Stimulated activated CD4-positive, alpha-beta T cell treated with anti-CD3 and anti-CD28 coated beads, Interleukin-12 subunit alpha, Interleukin-12 subunit beta, amount 100 ng/mL, for 24 hours (primary cell): ENCODE data around the gene ZBED2.

Experiments
- DNase-seq, 2 experiments: peaks; one replicate each; pipeline ENCODE4 v3.0.0-alpha.2; 2020; ENCODE audit warnings: low read depth in 2 of 2

ZBED2 gene

DNA sequence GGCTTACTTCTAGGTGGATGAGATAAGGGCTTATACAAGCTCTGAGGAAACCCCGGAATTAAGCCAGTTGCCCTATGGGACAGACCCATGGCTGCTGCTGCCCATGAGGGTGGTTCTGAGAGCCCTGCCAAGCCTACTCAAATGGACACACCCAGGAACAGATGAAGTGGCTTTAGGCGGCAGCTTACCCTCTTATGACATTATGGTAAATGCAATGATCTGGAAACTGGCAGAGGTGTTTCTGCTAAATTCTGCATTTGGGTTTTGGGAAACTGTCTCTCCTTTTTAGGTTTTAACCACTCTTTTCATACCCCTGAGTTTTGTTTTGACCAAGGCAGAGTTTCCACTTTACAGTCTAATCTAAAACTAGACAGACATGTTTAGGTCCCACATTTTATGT is 9.0 kb upstream of the ZBED2 start:
- no peak for DNase-seq

GRCh38 chr3:111603679-111604078 is 8.5 kb upstream of the ZBED2 start:
- DNase-seq: no peak

DNA sequence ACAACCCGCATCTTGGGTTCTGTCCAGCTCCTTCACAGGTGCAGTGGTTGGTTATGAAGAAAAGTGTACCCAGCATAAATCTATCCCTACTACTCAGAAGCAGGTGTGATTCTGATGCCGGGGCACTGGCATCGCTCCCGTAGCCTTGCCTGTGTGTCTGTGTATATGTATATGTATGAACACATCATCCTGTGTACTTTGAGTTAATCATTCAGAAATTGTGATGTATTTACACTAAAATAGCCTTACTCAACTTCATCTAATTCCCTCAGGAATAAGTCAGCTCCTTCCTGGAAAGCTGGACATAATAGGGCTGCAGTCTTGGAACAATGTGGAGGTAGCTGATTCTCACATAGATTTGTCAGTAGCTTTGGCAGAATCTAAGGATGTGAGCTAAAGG is 6.7 kb upstream of the ZBED2 start:
- no peak for DNase-seq

GRCh38 chr3:111598552-111598951 is 3.4 kb upstream of the ZBED2 start:
- DNase-seq: no peak

DNA sequence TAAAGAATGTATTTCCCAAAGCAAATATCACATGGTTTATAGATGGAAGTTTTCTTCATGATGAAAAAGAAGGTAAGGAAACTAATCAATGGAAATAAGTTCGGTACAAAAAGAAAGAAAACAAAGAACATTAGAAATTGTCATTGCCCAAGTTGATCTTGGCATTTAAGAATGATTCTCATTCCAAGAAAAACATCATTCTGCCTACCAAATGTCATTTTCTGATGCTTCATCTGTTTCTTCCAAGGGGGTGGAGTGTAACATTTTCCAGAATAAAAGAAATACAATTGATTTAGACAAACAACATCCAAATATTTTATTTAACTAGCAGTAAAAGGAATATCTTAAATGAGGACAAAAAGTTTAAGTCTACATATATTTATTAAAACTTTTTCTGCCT is 3.0 kb upstream of the ZBED2 start:
- DNase-seq: no peak

DNA sequence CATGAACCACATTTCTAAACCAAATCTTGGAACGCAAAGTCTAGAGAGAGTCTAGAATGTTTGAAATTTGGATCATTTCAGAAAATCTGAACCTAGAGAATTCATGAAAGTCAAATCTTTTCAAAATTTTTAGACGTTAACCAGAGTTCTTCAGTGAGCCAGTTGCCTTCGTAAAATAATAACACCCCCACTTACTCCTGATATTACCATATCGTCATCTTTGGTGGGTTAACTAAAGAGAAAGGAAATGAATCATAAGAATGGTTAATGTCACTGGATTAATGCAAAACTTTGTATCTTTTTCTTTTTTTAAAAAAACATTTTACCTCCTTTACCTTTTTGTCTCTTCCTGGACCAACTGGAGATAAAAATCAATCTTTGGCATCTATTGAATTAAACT is 1.2 kb upstream of the ZBED2 start:
- no peak for DNase-seq

DNA sequence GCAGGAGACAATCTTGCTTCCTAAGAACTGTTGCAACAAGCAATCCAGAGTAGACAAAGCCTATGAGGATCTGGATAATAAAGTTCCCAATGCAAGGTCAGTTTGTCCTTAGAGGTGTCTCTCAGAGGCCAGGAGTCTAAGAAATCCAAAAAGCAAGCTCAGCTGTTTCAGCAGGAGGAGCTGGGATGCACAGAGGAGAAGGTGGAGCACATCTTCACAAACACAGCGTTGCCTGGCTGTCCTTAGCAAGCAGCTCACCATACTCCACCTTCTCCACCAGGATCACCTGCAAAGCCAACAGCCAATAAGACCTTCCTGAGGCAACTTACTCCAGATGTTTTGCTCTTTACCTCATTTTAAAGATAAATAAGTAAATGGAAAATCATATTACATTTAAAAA is 365 bp downstream of the ZBED2 start:
- no peak for DNase-seq

GRCh38 chr3:111594205-111594604 is 941 bp downstream of the ZBED2 start:
- no peak for DNase-seq

DNA sequence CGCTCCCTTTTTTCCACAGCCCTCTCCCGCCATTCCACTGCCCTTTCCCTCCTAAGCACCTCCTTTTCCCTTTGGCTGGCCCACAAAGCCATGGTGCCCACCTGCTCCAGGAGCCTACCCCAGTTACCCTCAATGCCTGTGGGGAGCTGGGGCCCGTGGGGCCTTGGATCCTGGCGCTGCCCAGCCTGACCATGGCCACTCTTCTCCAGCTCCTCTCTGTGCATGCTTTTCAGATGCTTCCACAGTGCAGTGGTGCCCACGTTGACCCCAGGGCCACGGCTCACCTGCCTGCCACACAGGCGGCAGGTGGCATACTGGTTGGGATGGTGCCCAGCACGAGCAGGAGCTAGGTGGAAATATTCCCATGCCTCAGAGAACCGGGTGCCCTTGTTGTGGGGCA is 1.5 kb downstream of the ZBED2 start:
- DNase-seq: no peak

- no peak for DNase-seq
Measured at GRCh38 chr3:111592936-111593335, 2.2 kb downstream of the ZBED2 start.

- no peak for DNase-seq
Measured at GRCh38 chr3:111592143-111592542, 3.0 kb downstream of the ZBED2 start.

GRCh38 chr3:111591555-111591954 is 3.6 kb downstream of the ZBED2 start:
- DNase-seq: no peak

- DNase-seq: no peak
Measured at GRCh38 chr3:111590143-111590491, 5.0 kb downstream of the ZBED2 start.

DNA sequence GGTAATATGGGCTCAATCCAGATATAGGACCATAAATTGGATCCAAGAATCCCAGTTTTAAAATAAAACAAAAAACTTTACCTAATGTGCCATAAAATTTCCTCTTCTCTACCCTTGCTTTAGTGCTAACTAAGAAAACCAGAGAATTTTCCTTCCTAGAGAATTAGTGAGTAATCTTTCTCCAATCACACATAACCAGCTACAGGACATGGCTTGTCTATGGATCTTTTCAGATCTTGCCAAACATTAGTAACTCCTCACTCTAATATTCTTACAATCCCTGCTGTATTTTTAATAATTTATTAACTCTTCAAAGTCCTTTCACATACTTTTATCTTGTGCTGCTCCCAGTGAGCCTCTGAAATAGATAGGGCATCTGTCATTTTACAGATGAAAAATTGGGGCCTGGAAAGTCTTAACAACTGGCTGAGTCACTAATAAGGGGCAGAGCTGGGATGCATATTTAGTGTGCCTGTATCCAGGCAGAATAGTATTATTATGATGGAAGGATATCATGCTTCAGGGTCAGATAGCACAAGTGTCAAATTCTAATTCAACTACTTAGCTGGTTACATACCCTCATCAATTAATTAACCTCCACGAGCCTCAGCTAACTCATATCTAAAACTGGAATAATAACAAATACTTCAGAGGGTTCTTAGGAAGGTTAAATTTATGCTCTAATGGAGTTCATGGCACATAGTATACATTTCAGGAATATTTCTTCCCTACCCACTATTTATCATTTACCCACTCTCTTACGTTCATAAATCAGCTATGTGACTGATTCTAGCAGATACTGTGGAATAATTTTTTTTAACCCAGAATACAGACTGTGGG is 5.6 kb downstream of the ZBED2 start:
- DNase-seq: no peak

GRCh38 chr3:111588527-111588926 is 6.6 kb downstream of the ZBED2 start:
- DNase-seq: no peak

- no peak for DNase-seq
Measured at GRCh38 chr3:111585217-111585616, 9.9 kb downstream of the ZBED2 start.

GRCh38 chr3:111584744-111585143 is 10.4 kb downstream of the ZBED2 start:
- no peak for DNase-seq

DNA sequence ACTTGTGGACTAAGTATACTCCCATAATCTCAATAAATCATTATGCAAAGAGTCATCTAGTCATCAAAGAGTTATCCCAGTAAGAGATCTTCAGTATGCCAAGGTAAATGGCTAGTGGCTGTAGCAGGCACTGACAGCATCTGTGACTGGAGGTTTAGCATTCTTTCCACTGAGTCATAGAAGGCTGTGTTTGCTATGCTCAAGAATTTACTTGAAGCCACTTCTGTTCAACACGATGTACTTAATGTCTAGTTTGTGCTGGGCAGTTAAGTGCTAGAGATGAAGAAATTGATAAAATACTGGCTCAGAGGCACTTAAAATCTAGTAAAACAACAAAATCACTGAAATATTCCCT is 13.0 kb downstream of the ZBED2 start:
- DNase-seq: no peak

GRCh38 chr3:111581403-111582119 is 13.6 kb downstream of the ZBED2 start:
- no peak for DNase-seq

- DNase-seq: no peak
Measured at GRCh38 chr3:111579495-111579894, 15.7 kb downstream of the ZBED2 start.

DNA sequence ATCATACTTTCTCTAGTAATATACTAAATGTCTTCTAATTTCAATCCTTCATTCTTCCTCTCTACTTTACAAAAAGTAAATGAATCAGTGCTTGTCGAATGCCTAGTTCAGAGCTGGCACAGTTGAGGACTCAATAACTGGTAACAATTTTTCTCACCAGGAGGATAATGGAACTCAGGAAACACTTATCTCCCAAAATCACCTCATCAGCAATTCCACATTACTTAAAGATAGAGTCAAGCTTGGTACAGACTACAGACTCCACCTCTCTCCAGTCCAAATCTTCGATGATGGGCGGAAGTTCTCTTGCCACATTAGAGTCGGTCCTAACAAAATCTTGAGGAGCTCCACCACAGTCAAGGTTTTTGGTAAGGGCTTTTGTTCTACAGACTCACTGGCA is 16.3 kb downstream of the ZBED2 start:
- no peak for DNase-seq

GRCh38 chr3:111577798-111578685 is 17.1 kb downstream of the ZBED2 start:
- DNase-seq: no peak

- no peak for DNase-seq
Measured at GRCh38 chr3:111577113-111577512, 18.0 kb downstream of the ZBED2 start.
